Activated naive CD8-positive, alpha-beta T cell treated with anti-CD3 and anti-CD28 coated beads, Interleukin-2, amount 10 ng/mL, durations not matched to agents 7 days and 5 days (primary cell): ENCODE data around the gene S100A16. TPM values are rescaled to one million over a fixed set of nuclear protein-coding genes. Genes with fewer than 3 reads are reported as not detected.
"Not testable (repeated sequence)": the region's sequence is repeated elsewhere in the genome, so short reads cannot be mapped to it uniquely, and the experiment has no call there.

ENCODE experiments used
- ATAC-seq: fragments of 150-1000 bp; cut with Tn5 transposase; one replicate; pipeline ENCODE4 v1.10.0; 2021; ENCODE audit warnings: low read depth, moderate library complexity
- POLR2A ChIA-PET: fragments of 350-600 bp; sonication (Branson Sonifier 250); formaldehyde crosslinking; loops from one replicate; lab custom pipeline; 2021; ENCODE audit warnings: antibody characterized with exemption; lab: Charles Lee
- DNase-seq: peaks from one replicate; pipeline ENCODE4 v3.0.0; 2021
- H3K27ac Mint-ChIP-seq: one replicate; pipeline ENCODE4 v1.8.0; 2022; ENCODE audit warnings: mild to moderate bottlenecking, mixed read lengths
- H3K27me3 Mint-ChIP-seq: one replicate; pipeline ENCODE4 v1.8.0; 2022; ENCODE audit warnings: mild to moderate bottlenecking, moderate library complexity, mixed read lengths
- H3K36me3 Mint-ChIP-seq: one replicate; pipeline ENCODE4 v1.8.0; 2021; ENCODE audit warnings: mild to moderate bottlenecking, mixed read lengths
- H3K4me1 Mint-ChIP-seq: one replicate; pipeline ENCODE4 v1.8.0; 2021; ENCODE audit warnings: mixed read lengths
- H3K4me3 Mint-ChIP-seq: one replicate; pipeline ENCODE4 v1.8.0; 2022; ENCODE audit warnings: mild to moderate bottlenecking, moderate library complexity, mixed read lengths
- H3K9me3 Mint-ChIP-seq: one replicate; pipeline ENCODE4 v1.8.0; 2021; ENCODE audit warnings: mixed read lengths
- total RNA-seq, 2 experiments: library from RNA; stranded (reverse); gene quantifications; one replicate each; pipeline ENCODE4 v1.2.3, GENCODE V29; 2021

The S100A16 gene
- total RNA-seq, 2 experiments from 2014 or later, result not detected

GRCh38 chr1:153588033-153588432, 24.9 kb downstream of the S100A16 start:
- H3K27ac Mint-ChIP-seq, DNase-seq, H3K9me3 Mint-ChIP-seq, ATAC-seq, H3K4me1 Mint-ChIP-seq, H3K4me3 Mint-ChIP-seq, POLR2A ChIA-PET, H3K36me3 Mint-ChIP-seq: not testable (repeated sequence)
- peaks cover 23% of the 10 kb centered on the region for H3K27me3 Mint-ChIP-seq

GRCh38 chr1:153587314-153587713, 25.6 kb downstream of the S100A16 start:
- no peak for DNase-seq
- H3K27me3 Mint-ChIP-seq, result peaks cover 23% of the 10 kb centered on the region
- no peak overlapping the region for H3K4me3 Mint-ChIP-seq
- no peak overlapping the region for H3K27ac Mint-ChIP-seq
- H3K9me3 Mint-ChIP-seq, result no peaks in the 10 kb centered on the region
- POLR2A ChIA-PET, result no interaction called here
- no peak for ATAC-seq
- no peaks in the 10 kb centered on the region for H3K36me3 Mint-ChIP-seq
- H3K4me1 Mint-ChIP-seq, result no peaks in the 10 kb centered on the region

GRCh38 chr1:153586347-153586746, 26.6 kb downstream of the S100A16 start:
- POLR2A ChIA-PET, result no interaction called here
- Mint-ChIP-seq H3K27me3 (peaks cover 23% of the 10 kb centered on the region), H3K27ac (no peak overlapping the region), H3K9me3 (no peaks in the 10 kb centered on the region), H3K4me1 (no peaks in the 10 kb centered on the region), H3K4me3 (no peak overlapping the region), H3K36me3 (no peaks in the 10 kb centered on the region)
- no peak for ATAC-seq
- no peak for DNase-seq

- H3K4me3 Mint-ChIP-seq, result no peak overlapping the region
- H3K27me3 Mint-ChIP-seq, result peaks cover 23% of the 10 kb centered on the region
- ATAC-seq (no peak), DNase-seq (no peak)
- no peak overlapping the region for H3K27ac Mint-ChIP-seq
- no peaks in the 10 kb centered on the region for H3K36me3 Mint-ChIP-seq
- POLR2A ChIA-PET, result no interaction called here
- no peaks in the 10 kb centered on the region for H3K4me1 Mint-ChIP-seq
- H3K9me3 Mint-ChIP-seq, result no peaks in the 10 kb centered on the region
Measured at GRCh38 chr1:153585006-153585405, 27.9 kb downstream of the S100A16 start.

GRCh38 chr1:153583976-153584375, 29.0 kb downstream of the S100A16 start:
- no peak overlapping the region for H3K27ac Mint-ChIP-seq
- no peak for DNase-seq
- no peaks in the 10 kb centered on the region for H3K4me1 Mint-ChIP-seq
- no peak overlapping the region for H3K4me3 Mint-ChIP-seq
- H3K9me3 Mint-ChIP-seq, result no peaks in the 10 kb centered on the region
- POLR2A ChIA-PET, result no interaction called here
- peaks cover 30% of the 10 kb centered on the region for H3K27me3 Mint-ChIP-seq
- H3K36me3 Mint-ChIP-seq, result no peaks in the 10 kb centered on the region
- ATAC-seq, result no peak

GRCh38 chr1:153583514-153583913, 29.4 kb downstream of the S100A16 start:
- H3K9me3 Mint-ChIP-seq, POLR2A ChIA-PET: not testable (repeated sequence)

GRCh38 chr1:153582836-153583235, 30.1 kb downstream of the S100A16 start:
- H3K36me3 Mint-ChIP-seq, DNase-seq, H3K4me1 Mint-ChIP-seq, POLR2A ChIA-PET, H3K9me3 Mint-ChIP-seq, ATAC-seq, H3K4me3 Mint-ChIP-seq, H3K27ac Mint-ChIP-seq: not testable (repeated sequence)
- peaks cover 33% of the 10 kb centered on the region for H3K27me3 Mint-ChIP-seq

More at GRCh38 chr1:153583514-153583913, 29.4 kb downstream of the S100A16 start:
- H3K4me1 Mint-ChIP-seq, H3K27ac Mint-ChIP-seq, DNase-seq, H3K36me3 Mint-ChIP-seq, H3K4me3 Mint-ChIP-seq, ATAC-seq: not testable (repeated sequence)
- H3K27me3 Mint-ChIP-seq, result peaks cover 32% of the 10 kb centered on the region

GRCh38 chr1:153578936-153579335, 34.0 kb downstream of the S100A16 start:
- no peak overlapping the region for H3K27ac Mint-ChIP-seq
- ATAC-seq (no peak), DNase-seq (no peak)
- no peaks in the 10 kb centered on the region for H3K36me3 Mint-ChIP-seq
- H3K27me3 Mint-ChIP-seq, result peaks cover 31% of the 10 kb centered on the region
- POLR2A ChIA-PET, result no interaction called here
- no peak overlapping the region for H3K4me3 Mint-ChIP-seq
- H3K9me3 Mint-ChIP-seq, result no peaks in the 10 kb centered on the region
- H3K4me1 Mint-ChIP-seq, result no peaks in the 10 kb centered on the region

- no peaks in the 10 kb centered on the region for H3K4me1 Mint-ChIP-seq
- no peak overlapping the region for H3K4me3 Mint-ChIP-seq
- no peaks in the 10 kb centered on the region for H3K36me3 Mint-ChIP-seq
- POLR2A ChIA-PET, result no interaction called here
- H3K9me3 Mint-ChIP-seq, result no peaks in the 10 kb centered on the region
- H3K27ac Mint-ChIP-seq, result no peak overlapping the region
- no peak for ATAC-seq
- H3K27me3 Mint-ChIP-seq, result peaks cover 31% of the 10 kb centered on the region
- no peak for DNase-seq
Measured at GRCh38 chr1:153578490-153578889, 34.4 kb downstream of the S100A16 start.

GRCh38 chr1:153577624-153578051, 35.3 kb downstream of the S100A16 start:
- POLR2A ChIA-PET, result interaction anchor here (0.7 kb wide), 1 partner anchor 71 kb away, joined by 3 read pairs; no protein-coding TSS in a partner anchor
- no peak overlapping the region for H3K4me3 Mint-ChIP-seq
- no peaks in the 10 kb centered on the region for H3K36me3 Mint-ChIP-seq
- DNase-seq (no peak), ATAC-seq (no peak)
- H3K9me3 Mint-ChIP-seq, result no peaks in the 10 kb centered on the region
- no peak overlapping the region for H3K27ac Mint-ChIP-seq
- peaks cover 7% of the 10 kb centered on the region for H3K4me1 Mint-ChIP-seq
- H3K27me3 Mint-ChIP-seq, result peaks cover 31% of the 10 kb centered on the region

GRCh38 chr1:153577138-153577537, 35.8 kb downstream of the S100A16 start:
- peaks cover 31% of the 10 kb centered on the region for H3K27me3 Mint-ChIP-seq
- peaks cover 11% of the 10 kb centered on the region for H3K4me1 Mint-ChIP-seq
- H3K27ac Mint-ChIP-seq, result no peak overlapping the region
- no peaks in the 10 kb centered on the region for H3K36me3 Mint-ChIP-seq
- POLR2A ChIA-PET, result interaction anchor here (0.6 kb wide), 1 partner anchor 67 kb away, joined by 5 read pairs; no protein-coding TSS in a partner anchor
- DNase-seq (no peak), ATAC-seq (no peak)
- H3K9me3 Mint-ChIP-seq, result no peaks in the 10 kb centered on the region
- no peak overlapping the region for H3K4me3 Mint-ChIP-seq

- H3K4me1 Mint-ChIP-seq, result peaks cover 18% of the 10 kb centered on the region
- H3K36me3 Mint-ChIP-seq, H3K4me3 Mint-ChIP-seq, DNase-seq, H3K27ac Mint-ChIP-seq, ATAC-seq, POLR2A ChIA-PET, H3K9me3 Mint-ChIP-seq: not testable (repeated sequence)
- H3K27me3 Mint-ChIP-seq, result peaks cover 39% of the 10 kb centered on the region
Measured at GRCh38 chr1:153575497-153575896, 37.4 kb downstream of the S100A16 start.

- H3K4me3 Mint-ChIP-seq, H3K9me3 Mint-ChIP-seq, POLR2A ChIA-PET, H3K36me3 Mint-ChIP-seq, H3K27ac Mint-ChIP-seq, DNase-seq, ATAC-seq: not testable (repeated sequence)
- Mint-ChIP-seq H3K4me1 (peaks cover 18% of the 10 kb centered on the region), H3K27me3 (peaks cover 41% of the 10 kb centered on the region)
Measured at GRCh38 chr1:153575081-153575491, 37.9 kb downstream of the S100A16 start.

- H3K27ac Mint-ChIP-seq, result no peak overlapping the region
- H3K4me3 Mint-ChIP-seq, result no peak overlapping the region
- H3K9me3 Mint-ChIP-seq, result no peaks in the 10 kb centered on the region
- H3K4me1 Mint-ChIP-seq, result peaks cover 22% of the 10 kb centered on the region
- no peaks in the 10 kb centered on the region for H3K36me3 Mint-ChIP-seq
- ATAC-seq (no peak), DNase-seq (no peak)
- POLR2A ChIA-PET, result interaction anchor here (0.6 to 1.3 kb wide), 5 partner anchors 25 to 417 kb away, joined by 3 to 4 read pairs (median 4); partner anchors contain the start of gene RPS27
- H3K27me3 Mint-ChIP-seq, result peaks cover 27% of the 10 kb centered on the region
Measured at GRCh38 chr1:153573351-153573750, 39.6 kb downstream of the S100A16 start.
